Activated CD8-positive, alpha-beta memory T cell treated with anti-CD3 and anti-CD28 coated beads for 36 hours (primary cell): ENCODE measurements around the gene ACVRL1. TPM values are rescaled to one million over a fixed set of nuclear protein-coding genes. Genes with fewer than 3 reads are reported as not detected.

Source experiments
- CTCF ChIA-PET: fragments of 350-600 bp; sonication (Branson Sonifier 250); formaldehyde crosslinking; loops from one replicate; lab custom pipeline; 2021; ENCODE audit warnings: antibody characterized with exemption; lab: Charles Lee
- POLR2A ChIA-PET: fragments of 350-600 bp; sonication (Branson Sonifier 250); formaldehyde crosslinking; loops from one replicate; lab custom pipeline; 2021; ENCODE audit warnings: antibody characterized with exemption; lab: Charles Lee
- total RNA-seq, 2 experiments: library from RNA; stranded (reverse); gene quantifications; one replicate each; pipeline ENCODE4 v1.2.3, GENCODE V29; 2021

The ACVRL1 gene
- total RNA-seq, 2 experiments from 2014 or later = not detected

DNA sequence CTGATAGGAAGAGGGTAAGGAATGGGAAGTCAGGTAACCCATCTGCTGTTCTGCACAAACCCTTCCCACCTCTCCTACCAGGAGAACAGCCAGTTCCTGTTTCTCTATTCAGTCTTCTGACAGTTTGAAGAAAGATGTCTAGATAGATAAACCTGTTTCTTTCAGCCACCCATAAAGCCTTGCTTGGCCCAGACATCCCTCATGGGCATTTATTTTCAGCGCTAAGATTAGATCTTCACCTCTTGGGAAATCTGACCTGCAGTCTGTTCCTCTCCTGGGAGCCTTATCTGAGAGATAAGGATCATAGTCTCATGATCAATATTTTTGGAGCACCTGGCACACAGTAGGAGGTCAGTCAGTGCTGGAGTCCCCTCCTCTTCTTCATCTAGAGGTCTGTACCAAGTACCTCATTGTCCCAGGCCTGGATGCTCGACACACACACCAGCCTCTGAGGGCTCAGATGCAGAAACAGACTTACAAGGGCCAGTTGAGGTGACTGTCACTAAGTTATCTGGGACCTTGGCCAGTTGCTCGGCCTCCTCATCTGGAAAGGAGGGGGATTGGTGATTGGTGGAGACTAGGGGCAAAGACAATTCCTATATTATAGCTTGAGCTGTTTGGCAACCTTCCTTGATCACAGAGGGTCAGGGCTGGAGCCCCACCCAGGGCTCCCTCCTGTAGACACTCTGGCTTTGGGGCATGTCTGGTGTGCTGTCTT lies 18.2 kb downstream of the ACVRL1 start:
- ChIA-PET CTCF (interaction anchor here (1.0 kb wide), 1 partner anchor 54 kb away, joined by 4 read pairs; no protein-coding TSS in a partner anchor), POLR2A (no interaction called here)

DNA sequence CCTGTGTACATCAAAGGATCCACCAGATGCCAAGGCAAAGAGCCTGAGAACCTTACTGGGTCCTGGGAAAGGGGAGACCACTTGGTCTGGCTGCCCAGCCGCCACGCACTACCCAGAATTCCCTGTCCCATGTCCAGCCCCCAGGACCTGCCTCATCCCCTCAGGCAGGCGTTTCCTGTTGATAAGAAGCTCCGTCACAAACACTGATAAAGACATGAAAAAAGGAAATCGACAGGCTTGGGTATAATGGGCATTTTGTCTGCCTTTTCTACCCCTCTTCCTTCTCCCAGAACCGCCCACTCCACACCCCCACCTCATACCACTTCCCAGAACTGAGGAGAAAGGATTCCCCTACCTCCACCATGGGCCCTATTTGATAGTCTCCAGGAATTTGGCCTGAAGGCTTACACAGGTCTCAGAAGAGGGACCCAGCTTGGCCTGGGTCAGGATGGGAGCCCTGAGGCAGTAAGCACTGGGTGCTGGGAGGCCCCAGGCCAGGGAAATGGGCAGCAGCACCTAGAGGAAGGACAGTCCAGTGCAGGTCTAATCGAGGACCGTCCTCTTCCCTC lies 18.8 kb downstream of the ACVRL1 start:
- CTCF ChIA-PET = interaction anchor here (0.8 to 2.3 kb wide), 3 partner anchors 16 to 55 kb away, joined by 4 to 6 read pairs (median 4); no protein-coding TSS in a partner anchor

GRCh38 chr12:51926718-51927117 lies 19.4 kb downstream of the ACVRL1 start:
- POLR2A ChIA-PET = no interaction called here

More for the DNA sequence above, 18.8 kb downstream of the ACVRL1 start:
- POLR2A ChIA-PET = no interaction called here

DNA sequence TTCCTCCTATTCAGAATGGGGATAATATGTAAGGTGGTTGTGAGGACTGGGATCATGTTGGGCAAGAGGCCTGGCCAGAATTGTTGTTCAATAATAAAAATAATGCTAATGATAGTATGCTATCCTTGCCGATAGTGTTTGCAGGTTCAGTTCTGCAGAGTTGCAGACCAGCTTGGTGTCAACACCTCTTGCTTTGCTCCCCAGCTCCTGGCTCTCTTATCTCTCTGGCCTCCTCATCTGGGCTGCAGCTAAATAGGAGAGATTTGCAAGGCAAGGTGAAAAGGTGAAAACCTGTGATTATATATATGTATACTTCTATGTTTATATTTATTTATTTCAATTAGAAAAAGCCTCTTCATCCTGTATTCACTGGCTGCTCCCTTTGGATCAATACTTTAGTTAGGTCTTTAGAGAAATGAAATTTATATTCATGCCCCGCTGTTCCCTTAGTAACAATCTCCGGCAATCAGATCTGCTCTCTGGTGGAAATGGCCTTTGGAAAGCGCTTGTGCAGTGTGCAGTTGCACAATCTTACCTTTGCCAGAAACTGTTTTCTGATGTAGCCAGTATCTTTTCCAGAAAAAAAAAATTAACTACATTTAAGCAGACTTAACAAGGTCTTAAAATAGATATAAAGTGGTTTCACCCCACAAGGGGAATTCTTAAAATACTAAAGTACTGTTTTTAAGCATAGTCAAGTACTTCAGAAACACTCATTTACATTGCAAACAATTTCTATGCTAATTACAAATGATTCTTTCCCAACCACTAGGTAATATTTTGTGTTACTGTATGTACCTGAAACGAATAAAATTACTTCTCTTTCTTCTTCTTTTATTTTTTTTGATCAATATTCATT lies 25.1 kb downstream of the ACVRL1 start:
- POLR2A ChIA-PET = no interaction called here

More at GRCh38 chr12:51926718-51927117, 19.4 kb downstream of the ACVRL1 start:
- CTCF ChIA-PET = interaction anchor here (0.8 to 2.3 kb wide), 3 partner anchors 15 to 54 kb away, joined by 4 to 6 read pairs (median 4); no protein-coding TSS in a partner anchor

DNA sequence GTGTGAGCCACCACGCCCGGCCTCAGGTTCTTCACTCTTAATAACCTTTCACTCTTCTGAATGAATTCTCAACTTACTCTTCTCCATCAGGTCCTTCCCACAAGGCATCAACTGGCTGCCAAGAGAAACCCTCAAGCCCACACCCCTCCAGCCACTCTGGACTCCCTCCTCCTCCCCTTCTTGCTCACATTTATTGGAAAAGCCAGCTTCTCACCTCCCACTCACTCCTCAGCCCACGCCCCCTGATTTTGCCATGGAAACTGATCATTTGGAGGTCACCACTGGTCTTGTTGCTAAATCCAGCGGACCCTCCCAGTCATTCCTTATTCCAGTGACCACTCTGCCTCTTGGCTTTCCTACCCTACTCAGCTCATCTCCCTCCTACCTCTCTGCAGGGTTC lies 26.8 kb downstream of the ACVRL1 start:
- ChIA-PET POLR2A (no interaction called here), CTCF (no interaction called here)

More for the DNA sequence above, 25.1 kb downstream of the ACVRL1 start:
- CTCF ChIA-PET = no interaction called here

DNA sequence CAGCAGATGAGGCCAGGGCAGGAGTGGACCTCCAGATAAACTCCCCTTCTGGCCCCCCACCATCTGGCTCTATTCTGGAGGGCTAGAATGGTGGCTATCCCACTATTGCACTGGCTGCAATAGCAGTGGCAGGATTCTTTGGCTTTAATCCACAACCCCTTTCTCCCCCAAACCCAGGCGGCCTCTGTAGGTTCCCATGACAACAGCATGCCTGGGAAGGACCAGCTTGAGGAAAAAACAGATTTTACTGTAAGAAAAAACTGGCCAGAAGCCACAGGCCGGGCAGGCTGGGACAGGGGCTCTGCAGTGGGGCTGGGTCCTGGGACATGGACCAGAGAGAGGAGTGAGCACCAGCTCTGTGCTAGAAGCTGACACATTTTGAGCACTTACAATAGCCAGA lies 30.6 kb downstream of the ACVRL1 start:
- ChIA-PET POLR2A (no interaction called here), CTCF (interaction anchor here (2.9 kb wide), 1 partner anchor 15 kb away, joined by 14 read pairs; no protein-coding TSS in a partner anchor)

- CTCF ChIA-PET = no interaction called here
- POLR2A ChIA-PET = no interaction called here
Observed at GRCh38 chr12:51938726-51939125, 31.4 kb downstream of the ACVRL1 start.

- CTCF ChIA-PET = no interaction called here
- POLR2A ChIA-PET = no interaction called here
Observed at GRCh38 chr12:51941011-51941581, 33.8 kb downstream of the ACVRL1 start.

- ChIA-PET CTCF (interaction anchor here (1.0 kb wide), 1 partner anchor 15 kb away, joined by 4 read pairs; no protein-coding TSS in a partner anchor), POLR2A (no interaction called here)
Observed at GRCh38 chr12:51941604-51942003, 34.3 kb downstream of the ACVRL1 start.

DNA sequence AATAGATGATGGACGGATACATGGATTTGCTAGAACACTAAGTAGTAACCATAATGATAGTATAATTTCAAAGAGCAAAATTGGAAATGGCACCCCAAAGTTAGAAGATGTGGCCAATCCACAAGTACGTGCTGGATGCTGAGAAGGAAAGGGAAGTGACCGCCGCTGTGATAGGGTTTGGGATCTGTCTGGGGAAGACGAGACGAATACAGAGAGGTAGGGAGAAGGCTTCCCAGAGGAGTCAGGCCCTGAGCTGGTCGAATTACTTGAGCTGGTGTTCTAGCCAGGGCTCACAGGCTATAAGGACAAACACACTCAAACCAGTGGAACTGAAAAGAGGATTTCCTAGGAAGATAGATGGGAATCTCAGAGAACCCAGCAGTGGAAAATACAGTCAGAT lies 34.8 kb downstream of the ACVRL1 start:
- CTCF ChIA-PET = interaction anchor here (1.0 kb wide), 1 partner anchor 16 kb away, joined by 4 read pairs; no protein-coding TSS in a partner anchor
- POLR2A ChIA-PET = no interaction called here

DNA sequence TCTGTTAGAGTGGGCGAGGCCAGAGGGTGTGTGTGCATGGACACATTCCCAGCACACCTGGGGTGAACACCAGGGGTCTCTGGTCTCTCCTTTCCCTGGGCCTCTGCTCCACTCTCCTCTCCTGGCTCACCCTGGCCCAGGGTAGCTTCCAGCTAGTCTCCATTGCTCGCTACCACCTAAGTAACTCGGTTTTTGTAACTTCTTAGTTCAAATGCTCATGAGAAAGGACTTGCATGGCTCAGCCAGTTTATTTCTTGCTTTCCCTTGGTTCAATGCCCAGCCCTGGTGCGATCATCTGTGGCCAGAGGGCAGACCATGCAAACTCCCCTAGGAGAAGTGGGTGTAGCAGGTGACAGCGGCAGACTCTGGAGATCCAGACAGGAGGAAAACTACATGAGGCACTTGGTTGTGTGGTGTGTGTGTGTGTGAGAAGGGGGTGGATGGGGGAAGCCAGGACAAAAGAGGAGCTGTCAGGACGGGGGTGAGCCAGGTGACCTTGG lies 35.2 kb downstream of the ACVRL1 start:
- ChIA-PET CTCF (interaction anchor here (1.0 kb wide), 1 partner anchor 16 kb away, joined by 4 read pairs; no protein-coding TSS in a partner anchor), POLR2A (no interaction called here)

- ChIA-PET POLR2A (no interaction called here), CTCF (no interaction called here)
Observed at GRCh38 chr12:51943346-51943745, 36.0 kb downstream of the ACVRL1 start.

DNA sequence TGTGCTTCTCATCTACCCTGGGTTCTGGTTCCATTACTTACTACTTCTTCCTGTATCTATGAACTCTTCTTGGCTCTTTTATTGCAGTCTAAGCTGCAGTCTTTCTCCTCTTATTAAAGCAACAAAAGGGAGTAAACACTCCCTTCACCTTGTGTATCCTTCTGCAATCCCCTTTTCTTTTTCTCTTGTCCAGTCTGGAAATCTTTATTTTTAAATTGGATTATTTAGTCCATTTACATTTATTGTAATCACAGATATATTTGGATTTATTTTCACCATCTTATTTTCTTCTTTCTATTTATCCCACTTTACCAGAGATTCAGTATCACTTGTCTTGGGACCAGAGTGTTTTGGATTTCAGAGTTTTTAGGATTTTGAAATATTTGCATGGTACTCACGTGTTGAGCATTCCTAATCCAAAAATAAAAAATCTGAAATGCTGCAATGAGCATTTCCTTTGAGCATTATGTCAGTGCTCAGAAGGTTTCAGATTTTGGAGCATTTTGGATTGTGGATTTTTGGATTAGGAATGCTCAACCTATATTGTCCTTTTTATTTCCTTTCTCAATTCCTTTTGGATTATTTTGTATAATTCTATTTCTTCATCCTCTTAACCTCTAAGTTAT lies 37.4 kb downstream of the ACVRL1 start:
- ChIA-PET CTCF (no interaction called here), POLR2A (no interaction called here)

- CTCF ChIA-PET = no interaction called here
- POLR2A ChIA-PET = no interaction called here
Observed at GRCh38 chr12:51947246-51947996, 40.1 kb downstream of the ACVRL1 start.

GRCh38 chr12:51948066-51948465 lies 40.8 kb downstream of the ACVRL1 start:
- CTCF ChIA-PET = interaction anchor here (1.4 kb wide), 1 partner anchor 73 kb away, joined by 4 read pairs; no protein-coding TSS in a partner anchor

DNA sequence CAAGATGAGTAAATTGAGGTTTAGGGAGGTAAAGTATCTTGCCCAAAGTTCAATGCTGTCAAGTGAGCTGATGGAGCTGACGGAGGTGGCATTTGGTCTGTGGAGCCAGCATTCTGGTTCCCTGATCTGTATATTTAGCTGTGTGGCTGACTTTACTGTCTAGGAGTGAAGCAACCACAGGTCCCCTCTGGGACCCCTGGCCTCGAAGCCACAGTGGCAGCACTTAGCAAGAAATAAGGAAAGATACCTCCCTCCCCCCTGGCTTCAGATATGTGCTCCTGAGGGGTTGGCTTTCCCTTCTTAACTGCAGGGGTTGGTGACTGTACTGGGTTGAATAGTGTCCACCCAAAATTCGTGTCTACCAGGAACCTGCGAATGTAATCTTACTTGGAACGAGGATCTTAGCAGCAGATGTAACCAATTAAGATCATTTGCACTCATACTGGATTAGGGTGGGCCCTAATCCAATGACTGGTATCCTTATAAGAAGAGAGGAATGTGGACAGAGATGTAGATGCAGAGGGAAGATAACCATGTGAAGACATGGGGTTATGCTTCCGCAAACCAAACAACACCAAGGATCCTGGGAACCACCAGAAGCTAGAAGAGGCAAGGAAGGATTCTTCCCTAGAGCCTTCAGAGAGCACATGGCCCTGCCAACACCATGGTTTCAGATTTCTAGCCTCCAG lies 42.2 kb downstream of the ACVRL1 start:
- ChIA-PET CTCF (interaction anchor here (0.6 to 1.4 kb wide), 4 partner anchors 21 to 716 kb away, joined by 3 to 4 read pairs (median 3); no protein-coding TSS in a partner anchor), POLR2A (no interaction called here)

More at GRCh38 chr12:51948066-51948465, 40.8 kb downstream of the ACVRL1 start:
- POLR2A ChIA-PET = no interaction called here

- ChIA-PET CTCF (interaction anchor here (1.1 to 1.4 kb wide), 3 partner anchors 11 to 75 kb away, joined by 3 read pairs; no protein-coding TSS in a partner anchor), POLR2A (interaction anchor here (0.6 kb wide), 1 partner anchor 84 kb away, joined by 6 read pairs; no protein-coding TSS in a partner anchor)
Observed at GRCh38 chr12:51950682-51951198, 43.4 kb downstream of the ACVRL1 start.
